HepG2 (cell line): ENCODE measurements around the gene PDK2. TPM values are rescaled to one million over a fixed set of nuclear protein-coding genes. Genes with fewer than 3 reads are reported as not detected.
A peak's percentile ranks its signal among the peaks of the same experiment; 100 is the strongest.

Source experiments
- ATF2 ChIP-seq: sonication (generic); formaldehyde crosslinking; IDR thresholded peaks from 2 replicates; pipeline ENCODE4 v1.4.0; 2020; ENCODE audit warnings: missing genetic modification reagents
- ATRX ChIP-seq: sonication (generic); formaldehyde crosslinking; IDR thresholded peaks from 2 replicates; pipeline ENCODE4 v1.4.0; 2020; ENCODE audit warnings: missing genetic modification reagents, borderline replicate concordance
- BATF2 ChIP-seq: sonication (generic); formaldehyde crosslinking; IDR thresholded peaks from 2 replicates; pipeline ENCODE4 v1.8.0; 2022; ENCODE audit warnings: mild to moderate bottlenecking, missing genetic modification reagents, moderate library complexity
- CBX5 ChIP-seq: sonication (generic); formaldehyde crosslinking; IDR thresholded peaks from 2 replicates; pipeline ENCODE4 v1.4.0; 2020; ENCODE audit warnings: missing genetic modification reagents, borderline replicate concordance
- FOXM1 ChIP-seq: sonication (generic); formaldehyde crosslinking; IDR thresholded peaks from 2 replicates; pipeline ENCODE4 v1.5.0; 2020; ENCODE audit warnings: missing genetic modification reagents
- GABPB1 ChIP-seq: IDR thresholded peaks from 2 replicates; pipeline ENCODE4 v1.6.1; 2016; ENCODE audit warnings: mild to moderate bottlenecking, missing genetic modification reagents, moderate library complexity, missing compliant biosample characterization
- HNRNPH1 ChIP-seq: fragments of 200-400 bp; formaldehyde crosslinking; optimal IDR thresholded peaks from 2 replicates; pipeline ENCODE3; 2017; ENCODE audit warnings: mild to moderate bottlenecking, low read depth, low read length
- KDM4B ChIP-seq: sonication (generic); formaldehyde crosslinking; IDR thresholded peaks from 2 replicates; pipeline ENCODE4 v1.4.0; 2020; ENCODE audit warnings: missing genetic modification reagents
- KMT2B ChIP-seq: IDR thresholded peaks from 2 replicates; pipeline ENCODE4 v1.6.1; 2016; ENCODE audit warnings: missing genetic modification reagents, missing compliant biosample characterization
- NRL ChIP-seq: sonication (generic); formaldehyde crosslinking; IDR thresholded peaks from 2 replicates; pipeline ENCODE4 v1.5.0; 2020; ENCODE audit warnings: missing genetic modification reagents, mild to moderate bottlenecking, moderate library complexity, borderline replicate concordance
- POGZ ChIP-seq: sonication (generic); formaldehyde crosslinking; IDR thresholded peaks from 2 replicates; pipeline ENCODE4 v1.4.0; 2020; ENCODE audit warnings: mild to moderate bottlenecking, missing genetic modification reagents
- REL ChIP-seq: sonication (generic); formaldehyde crosslinking; conservative IDR thresholded peaks from 2 replicates; pipeline ENCODE4 v1.8.0; 2022; ENCODE audit warnings: mild to moderate bottlenecking, missing genetic modification reagents, moderate library complexity
- SAP130 ChIP-seq: IDR thresholded peaks from 2 replicates; pipeline ENCODE4 v1.6.1; 2016; ENCODE audit warnings: low read depth
- SYNCRIP ChIP-seq: fragments of 200-400 bp; formaldehyde crosslinking; IDR thresholded peaks from 2 replicates; pipeline ENCODE4 v1.6.1; 2018; ENCODE audit warnings: mild to moderate bottlenecking, low read depth, low read length; ENCODE audit not compliant: insufficient read depth
- TEAD2 ChIP-seq: sonication (generic); formaldehyde crosslinking; IDR thresholded peaks from 2 replicates; pipeline ENCODE4 v1.9.0; 2021; ENCODE audit warnings: missing genetic modification reagents
- XRCC5 ChIP-seq: fragments of 200-400 bp; formaldehyde crosslinking; optimal IDR thresholded peaks from 2 replicates; pipeline ENCODE3; 2017; ENCODE audit warnings: mild to moderate bottlenecking, low read length
- ZFP36L2 ChIP-seq: sonication (generic); formaldehyde crosslinking; IDR thresholded peaks from 2 replicates; pipeline ENCODE4 v1.4.0; 2020; ENCODE audit warnings: missing genetic modification reagents
- ZMYM3 ChIP-seq: sonication (generic); formaldehyde crosslinking; IDR thresholded peaks from 2 replicates; pipeline ENCODE4 v1.5.1; 2020; ENCODE audit warnings: mild to moderate bottlenecking, missing genetic modification reagents
- ZNF136 ChIP-seq: sonication (generic); formaldehyde crosslinking; IDR thresholded peaks from 2 replicates; pipeline ENCODE4 v1.8.1; 2022; ENCODE audit warnings: low read depth, mild to moderate bottlenecking, moderate library complexity, missing genetic modification reagents
- ZNF468 ChIP-seq: sonication (generic); formaldehyde crosslinking; IDR thresholded peaks from 2 replicates; pipeline ENCODE4 v1.8.0; 2022; ENCODE audit warnings: mild to moderate bottlenecking, moderate library complexity, missing genetic modification reagents
- ZNF547 ChIP-seq: sonication (generic); formaldehyde crosslinking; IDR thresholded peaks from 2 replicates; pipeline ENCODE4 v1.5.1; 2020; ENCODE audit warnings: mild to moderate bottlenecking, missing genetic modification reagents
- ZNF768 ChIP-seq: sonication (generic); formaldehyde crosslinking; IDR thresholded peaks from 2 replicates; pipeline ENCODE4 v1.4.0; 2020; ENCODE audit warnings: missing genetic modification reagents
- polyA plus RNA-seq, 8 experiments: library from polyadenylated mRNA; depleted of rRNA in 3 of 8; stranded (reverse) in 7 of 8; unstranded in 1 of 8; fragments of >200 nt; fragmentation: Illumina TruSeq in 4 of 8; extraction: Trizol in 4 of 8; gene quantifications; 2 replicates each; pipeline versions ENCODE4 v1.2.1 to v1.2.3, GENCODE V29; 2011 to 2016; ENCODE audit warnings: low read depth in 4 of 8, missing spikeins in 1 of 8, mixed read lengths in 1 of 8; ENCODE audit not compliant: insufficient read depth in 1 of 8
- total RNA-seq, 5 experiments: library from RNA; depleted of rRNA; stranded (reverse); fragments of >200 nt; fragmentation: Illumina TruSeq; extraction: Trizol; gene quantifications; 2 replicates each; pipeline ENCODE4 v1.2.3, GENCODE V29; 2016; ENCODE audit warnings: low read depth in 1 of 5
- TF ChIP-seq, protein P1 (sequence below): sonication (generic); formaldehyde crosslinking; IDR thresholded peaks from 2 replicates; pipeline ENCODE4 v1.5.1; 2020; ENCODE audit warnings: mild to moderate bottlenecking, moderate library complexity, missing genetic modification reagents
- TF ChIP-seq, protein P2 (sequence below), 2 experiments: sonication (generic) in 1 of 2; formaldehyde crosslinking in 1 of 2; IDR thresholded peaks; 2 replicates each; pipeline versions ENCODE4 v1.4.0 to v1.6.1; 2018 to 2020; ENCODE audit warnings: missing genetic modification reagents in 2 of 2, borderline replicate concordance in 1 of 2, low read depth in 1 of 2, mild to moderate bottlenecking in 1 of 2, missing biosample characterization in 1 of 2

PDK2 gene
- total and polyA plus RNA-seq, 2 of the 13 experiments (the other 11 are each of a cell fraction or from before 2014, with no cell fraction given) = 18.5 to 59.7 TPM

GRCh38 chr17:50111673-50112655 lies 16.8 kb downstream of the PDK2 start (continued):
- TF ChIP-seq ZNF136 (CRISPR knock-in tag) (0 out of 2 replicates have a peak, but pooled peaks have one; percentile 45), POGZ (no peak), ATF2 (CRISPR knock-in tag) (0 out of 2 replicates have a peak, but pooled peaks have one; percentile 6), ZNF468 (no peak), ZFP36L2 (CRISPR knock-in tag) (no peak), KDM4B (CRISPR knock-in tag) (no peak), ZNF768 (CRISPR knock-in tag) (no peak), HNRNPH1 (no peak), XRCC5 (peak; percentile 65), ZNF547 (CRISPR knock-in tag) (peak; percentile 67; the same call in 1 of the 2 replicates), BATF2 (0 out of 2 replicates have a peak, but pooled peaks have one; percentile 23), KMT2B (CRISPR knock-in tag) (peak; percentile 21; the same call in 1 of the 2 replicates), ATRX (CRISPR knock-in tag) (no peak), TEAD2 (CRISPR knock-in tag) (no peak), SAP130 (peak; percentile 45; the same call in 1 of the 2 replicates), ZMYM3 (peak; percentile 70; the same call in 1 of the 2 replicates), NRL (CRISPR knock-in tag) (no peak; the same call in 1 of the 2 replicates), SYNCRIP (no peak), CBX5 (CRISPR knock-in tag) (no peak), REL (0 out of 2 replicates have a peak, but pooled peaks have one; percentile 72), FOXM1 (no peak), GABPB1 (CRISPR knock-in tag) (peak; percentile 24; the same call in 1 of the 2 replicates)
- TF ChIP-seq, protein P1, sequence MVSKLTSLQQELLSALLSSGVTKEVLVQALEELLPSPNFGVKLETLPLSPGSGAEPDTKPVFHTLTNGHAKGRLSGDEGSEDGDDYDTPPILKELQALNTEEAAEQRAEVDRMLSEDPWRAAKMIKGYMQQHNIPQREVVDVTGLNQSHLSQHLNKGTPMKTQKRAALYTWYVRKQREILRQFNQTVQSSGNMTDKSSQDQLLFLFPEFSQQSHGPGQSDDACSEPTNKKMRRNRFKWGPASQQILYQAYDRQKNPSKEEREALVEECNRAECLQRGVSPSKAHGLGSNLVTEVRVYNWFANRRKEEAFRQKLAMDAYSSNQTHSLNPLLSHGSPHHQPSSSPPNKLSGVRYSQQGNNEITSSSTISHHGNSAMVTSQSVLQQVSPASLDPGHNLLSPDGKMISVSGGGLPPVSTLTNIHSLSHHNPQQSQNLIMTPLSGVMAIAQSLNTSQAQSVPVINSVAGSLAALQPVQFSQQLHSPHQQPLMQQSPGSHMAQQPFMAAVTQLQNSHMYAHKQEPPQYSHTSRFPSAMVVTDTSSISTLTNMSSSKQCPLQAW (CRISPR knock-in tag) = no peak; the same call in 1 of the 2 replicates
- TF ChIP-seq, protein P2, sequence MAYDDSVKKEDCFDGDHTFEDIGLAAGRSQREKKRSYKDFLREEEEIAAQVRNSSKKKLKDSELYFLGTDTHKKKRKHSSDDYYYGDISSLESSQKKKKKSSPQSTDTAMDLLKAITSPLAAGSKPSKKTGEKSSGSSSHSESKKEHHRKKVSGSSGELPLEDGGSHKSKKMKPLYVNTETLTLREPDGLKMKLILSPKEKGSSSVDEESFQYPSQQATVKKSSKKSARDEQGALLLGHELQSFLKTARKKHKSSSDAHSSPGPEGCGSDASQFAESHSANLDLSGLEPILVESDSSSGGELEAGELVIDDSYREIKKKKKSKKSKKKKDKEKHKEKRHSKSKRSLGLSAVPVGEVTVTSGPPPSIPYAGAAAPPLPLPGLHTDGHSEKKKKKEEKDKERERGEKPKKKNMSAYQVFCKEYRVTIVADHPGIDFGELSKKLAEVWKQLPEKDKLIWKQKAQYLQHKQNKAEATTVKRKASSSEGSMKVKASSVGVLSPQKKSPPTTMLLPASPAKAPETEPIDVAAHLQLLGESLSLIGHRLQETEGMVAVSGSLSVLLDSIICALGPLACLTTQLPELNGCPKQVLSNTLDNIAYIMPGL (CRISPR knock-in tag; IDR thresholded peaks at IDR 0.05; ENCODE audit: borderline replicate concordance in 1 of 2, low read depth in 1 of 2) = peak; percentile 14 to 50; a peak in 2 of 4 replicates
